Stimulated activated CD4-positive, alpha-beta T cell treated with anti-CD3 and anti-CD28 coated beads, TNF-alpha, amount 100 ng/mL, for 48 hours (primary cell): ENCODE results near the gene CCDC179.

Experiments
- DNase-seq, 3 donors: peaks; one replicate each; pipeline ENCODE4 v3.0.0-alpha.2; 2020; ENCODE audit warnings: low read depth in 3 of 3

Gene CCDC179

DNA sequence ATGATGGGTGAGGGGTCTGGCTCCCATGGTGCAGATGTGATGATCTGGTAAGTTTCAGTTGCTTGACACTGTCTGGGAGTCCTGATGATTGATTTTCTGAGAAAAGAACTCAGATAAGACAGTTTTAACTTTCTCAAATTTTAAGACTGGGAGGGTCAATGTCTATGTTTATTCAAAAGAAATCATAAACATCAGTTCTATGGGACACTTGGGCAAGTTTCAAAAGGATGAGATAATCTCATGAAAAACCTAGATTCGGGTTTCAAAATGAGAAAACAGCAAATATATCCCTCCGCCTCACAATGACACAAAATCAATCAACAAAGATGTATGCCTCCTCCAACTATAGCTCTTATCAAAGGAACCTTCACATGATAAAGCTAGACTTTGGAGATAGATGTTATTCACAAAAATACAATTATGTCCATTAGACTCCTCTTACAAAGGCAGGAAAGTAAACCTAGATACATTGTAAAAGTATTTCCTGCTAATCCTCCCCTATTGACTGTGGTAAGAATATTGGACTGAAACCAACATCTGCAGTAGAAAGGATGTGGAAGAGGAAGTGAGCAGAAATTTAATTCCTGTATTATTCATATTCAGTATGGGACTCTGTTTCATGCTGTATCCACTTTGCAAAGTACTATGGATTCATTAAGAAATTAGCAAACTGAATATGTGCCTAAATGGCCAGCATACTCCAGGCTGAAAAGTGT is 52.3 kb downstream of the CCDC179 start:
- DNase-seq: no peak

DNA sequence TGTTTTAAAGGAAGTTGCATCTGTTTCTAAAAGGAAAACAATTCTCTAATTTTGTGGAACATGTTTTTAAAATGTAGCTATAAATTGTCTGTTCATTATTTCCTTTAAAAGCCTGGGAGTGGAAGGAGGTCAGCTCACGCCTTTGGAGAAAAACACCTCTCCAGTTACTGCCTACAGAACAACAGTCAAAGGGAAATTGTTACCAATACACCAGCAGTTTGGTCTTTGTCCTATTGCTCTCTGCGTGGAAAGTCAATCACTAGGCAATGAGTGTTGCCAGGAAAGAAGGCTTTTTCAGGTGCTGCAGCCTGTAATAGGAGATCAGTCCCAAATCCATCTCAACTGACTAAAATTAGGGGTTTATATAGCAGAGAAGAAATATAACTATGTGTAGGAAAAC is 52.9 kb downstream of the CCDC179 start:
- DNase-seq: no peak

DNA sequence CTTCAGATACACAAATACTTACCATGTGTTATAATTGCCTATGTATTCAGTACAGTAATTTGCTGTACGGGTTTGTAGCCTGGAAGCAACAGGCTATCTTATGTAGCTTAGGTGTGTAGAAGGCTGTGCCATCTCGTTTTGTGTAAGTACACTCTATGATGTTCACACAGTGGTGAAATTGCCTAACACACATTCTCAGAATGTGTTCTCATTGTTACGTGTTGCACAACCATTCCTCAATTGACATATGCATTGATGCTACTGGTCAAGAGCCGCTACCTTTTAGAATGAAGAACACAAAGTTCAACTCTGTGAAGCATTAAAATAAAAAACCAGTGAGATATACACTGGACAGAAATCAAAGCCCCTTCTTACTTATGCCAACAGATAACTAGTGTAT is 57.4 kb downstream of the CCDC179 start:
- no peak for DNase-seq

DNA sequence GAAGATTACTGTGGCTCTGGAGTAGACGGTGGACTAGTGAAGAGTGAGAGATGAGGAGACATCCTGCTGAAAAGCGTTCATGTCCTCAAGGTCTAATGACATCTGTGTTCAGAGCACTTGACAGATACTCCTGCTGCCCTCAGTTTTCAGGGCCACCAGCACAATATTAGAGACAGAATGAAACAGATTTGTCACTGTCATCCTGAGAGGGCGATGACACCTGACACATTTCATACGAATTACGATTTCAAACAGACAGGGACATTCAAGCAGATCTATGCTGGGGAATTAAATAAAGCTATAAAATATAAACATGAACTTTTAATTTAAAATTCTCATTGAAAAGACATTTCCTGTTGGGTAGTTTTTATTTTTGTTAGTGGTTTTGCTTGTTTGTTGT is 59.8 kb downstream of the CCDC179 start:
- DNase-seq: no peak

DNA sequence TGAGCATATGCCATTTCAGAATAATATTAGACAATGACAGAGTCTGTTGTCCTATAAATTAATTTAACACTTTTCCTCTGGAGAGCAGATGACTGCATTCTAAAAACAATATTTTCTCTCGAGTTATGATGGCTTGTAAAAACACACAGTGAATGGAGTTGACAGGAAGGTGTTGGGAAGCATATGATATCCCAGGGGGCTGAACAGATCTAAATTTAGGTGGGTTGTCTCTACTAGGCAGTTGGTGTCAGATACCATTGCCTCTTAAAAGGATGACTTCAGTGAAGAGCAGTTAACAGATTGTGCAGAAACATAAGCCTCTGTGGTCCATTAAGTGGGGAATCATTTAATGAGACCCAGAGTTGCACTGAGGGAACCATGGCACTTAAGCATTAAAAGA is 61.4 kb downstream of the CCDC179 start:
- DNase-seq: no peak

DNA sequence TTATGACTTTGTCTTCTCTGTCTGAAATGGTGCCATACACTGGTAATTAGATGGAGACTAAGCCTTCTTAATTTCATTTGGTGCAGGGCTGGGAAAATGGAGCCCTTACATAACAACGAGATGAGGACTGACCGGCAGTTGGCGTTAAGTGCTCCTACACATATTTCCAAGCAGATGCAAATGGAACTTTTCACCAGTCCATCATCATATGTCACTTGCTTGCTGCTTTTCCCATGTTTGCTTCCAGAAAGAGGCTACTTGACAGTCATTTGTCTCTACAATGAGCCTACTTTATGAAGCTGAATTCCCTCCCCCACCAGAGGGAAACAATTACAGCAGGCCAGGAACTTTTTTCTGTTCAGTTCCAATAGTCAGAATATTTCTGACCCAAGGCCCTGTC is 63.2 kb downstream of the CCDC179 start:
- DNase-seq: no peak
